HepG2 (cell line): Measurements from ENCODE around the gene IBA57.

Experiments
- CC2D1A ChIP-seq: sonication (generic); formaldehyde crosslinking; IDR thresholded peaks from 2 replicates; pipeline ENCODE4 v1.8.1; 2023; ENCODE audit warnings: mild to moderate bottlenecking, missing genetic modification reagents
- EZH2 ChIP-seq: conservative IDR thresholded peaks from 2 replicates; pipeline ENCODE4 v1.6.1; 2012; ENCODE audit warnings: mild to moderate bottlenecking, low read depth, low read length, moderate library complexity
- FOSL1 ChIP-seq: sonication (generic); formaldehyde crosslinking; IDR thresholded peaks from 2 replicates; pipeline ENCODE4 v1.9.0; 2021; ENCODE audit warnings: missing genetic modification reagents, borderline replicate concordance
- HDAC6 ChIP-seq: fragments of 200-600 bp; sonication (generic); IDR thresholded peaks from 2 replicates; pipeline ENCODE4 v1.7.0; 2017; ENCODE audit warnings: mild to moderate bottlenecking, antibody characterized with exemption, low read length, low read depth
- IRX3 ChIP-seq: sonication (generic); formaldehyde crosslinking; IDR thresholded peaks from 2 replicates; pipeline ENCODE4 v1.8.1; 2023; ENCODE audit warnings: mild to moderate bottlenecking, low read depth, missing genetic modification reagents, borderline replicate concordance
- MAFF ChIP-seq: IDR thresholded peaks from 2 replicates; pipeline ENCODE4 v1.6.1; 2011; ENCODE audit warnings: low read depth, low read length, improper control_type of control experiment
- TAF15 ChIP-seq: fragments of 200-400 bp; formaldehyde crosslinking; IDR thresholded peaks from one replicate; pipeline ENCODE4 v1.6.1; 2018; ENCODE audit warnings: mild to moderate bottlenecking, low read depth, low read length; ENCODE audit not compliant: poor library complexity, severe bottlenecking
- ZBTB38 ChIP-seq: sonication (generic); formaldehyde crosslinking; IDR thresholded peaks from 2 replicates; pipeline ENCODE4 v1.5.1; 2020; ENCODE audit warnings: mild to moderate bottlenecking, missing genetic modification reagents
- ZZZ3 ChIP-seq: sonication (generic); formaldehyde crosslinking; IDR thresholded peaks from 2 replicates; pipeline ENCODE4 v1.4.0; 2020; ENCODE audit warnings: missing genetic modification reagents, mild to moderate bottlenecking, borderline replicate concordance
- TF ChIP-seq, protein P1 (sequence below): sonication (generic); formaldehyde crosslinking; IDR thresholded peaks from 2 replicates; pipeline ENCODE4 v1.5.0; 2020; ENCODE audit warnings: mild to moderate bottlenecking, missing genetic modification reagents, moderate library complexity
- TF ChIP-seq, protein P2 (sequence below): sonication (generic); formaldehyde crosslinking; IDR thresholded peaks from 2 replicates; pipeline ENCODE4 v1.8.0; 2022; ENCODE audit warnings: missing genetic modification reagents, mild to moderate bottlenecking, moderate library complexity, borderline replicate concordance
- TF ChIP-seq, protein P3 (sequence below): sonication (generic); formaldehyde crosslinking; IDR thresholded peaks from 2 replicates; pipeline ENCODE4 v1.4.0; 2020; ENCODE audit warnings: missing genetic modification reagents

DNA sequence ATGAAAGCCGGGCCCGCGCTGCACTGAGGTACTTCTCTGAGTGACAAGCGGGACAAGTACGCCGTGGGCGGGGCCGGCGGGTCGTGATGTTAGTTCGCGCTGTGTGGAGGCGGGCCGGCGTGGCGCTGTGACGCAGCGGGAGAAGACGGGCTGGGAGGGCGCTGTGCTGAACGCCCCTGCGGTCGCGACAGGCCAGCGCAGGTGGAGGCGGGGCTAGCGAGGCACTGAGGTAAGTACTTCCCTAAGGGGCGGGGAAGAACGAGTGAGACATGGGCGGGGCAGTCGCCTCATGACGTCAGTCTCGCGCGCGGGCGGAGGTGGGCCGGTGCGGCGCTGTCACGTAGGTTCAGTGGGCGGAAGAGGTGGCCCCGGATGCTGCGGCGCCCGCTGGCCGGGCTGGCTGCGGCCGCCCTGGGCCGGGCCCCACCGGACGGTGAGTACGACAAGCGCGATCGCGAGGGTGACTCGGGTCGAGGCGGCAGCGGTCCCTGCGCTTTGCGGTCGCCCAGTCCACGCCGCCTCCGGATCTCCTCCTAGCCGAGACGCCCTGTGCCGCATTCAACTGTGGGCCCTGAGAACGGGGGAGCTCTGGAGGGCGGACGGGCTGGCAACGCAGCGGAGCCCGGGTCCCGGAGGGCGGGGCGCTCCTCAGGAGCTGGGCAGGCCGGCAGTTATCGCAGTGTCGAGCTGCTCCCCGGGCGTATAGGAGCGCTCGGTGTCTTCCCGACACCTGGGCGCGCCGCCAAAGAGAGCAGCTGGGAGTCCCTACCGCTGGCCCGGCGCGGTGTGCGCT, 25.5 kb upstream of the IBA57 start, which contains the start of gene GUK1:
- no peak for TF ChIP-seq MAFF
- TF ChIP-seq EZH2, result no peak
- no peak for TF ChIP-seq ZZZ3 (CRISPR knock-in tag)
- no peak for TF ChIP-seq IRX3 (CRISPR knock-in tag)
- TF ChIP-seq TAF15, result no peak
- TF ChIP-seq, protein P1, sequence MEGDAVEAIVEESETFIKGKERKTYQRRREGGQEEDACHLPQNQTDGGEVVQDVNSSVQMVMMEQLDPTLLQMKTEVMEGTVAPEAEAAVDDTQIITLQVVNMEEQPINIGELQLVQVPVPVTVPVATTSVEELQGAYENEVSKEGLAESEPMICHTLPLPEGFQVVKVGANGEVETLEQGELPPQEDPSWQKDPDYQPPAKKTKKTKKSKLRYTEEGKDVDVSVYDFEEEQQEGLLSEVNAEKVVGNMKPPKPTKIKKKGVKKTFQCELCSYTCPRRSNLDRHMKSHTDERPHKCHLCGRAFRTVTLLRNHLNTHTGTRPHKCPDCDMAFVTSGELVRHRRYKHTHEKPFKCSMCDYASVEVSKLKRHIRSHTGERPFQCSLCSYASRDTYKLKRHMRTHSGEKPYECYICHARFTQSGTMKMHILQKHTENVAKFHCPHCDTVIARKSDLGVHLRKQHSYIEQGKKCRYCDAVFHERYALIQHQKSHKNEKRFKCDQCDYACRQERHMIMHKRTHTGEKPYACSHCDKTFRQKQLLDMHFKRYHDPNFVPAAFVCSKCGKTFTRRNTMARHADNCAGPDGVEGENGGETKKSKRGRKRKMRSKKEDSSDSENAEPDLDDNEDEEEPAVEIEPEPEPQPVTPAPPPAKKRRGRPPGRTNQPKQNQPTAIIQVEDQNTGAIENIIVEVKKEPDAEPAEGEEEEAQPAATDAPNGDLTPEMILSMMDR (CRISPR knock-in tag), result peak; percentile 83
- TF ChIP-seq, protein P2, sequence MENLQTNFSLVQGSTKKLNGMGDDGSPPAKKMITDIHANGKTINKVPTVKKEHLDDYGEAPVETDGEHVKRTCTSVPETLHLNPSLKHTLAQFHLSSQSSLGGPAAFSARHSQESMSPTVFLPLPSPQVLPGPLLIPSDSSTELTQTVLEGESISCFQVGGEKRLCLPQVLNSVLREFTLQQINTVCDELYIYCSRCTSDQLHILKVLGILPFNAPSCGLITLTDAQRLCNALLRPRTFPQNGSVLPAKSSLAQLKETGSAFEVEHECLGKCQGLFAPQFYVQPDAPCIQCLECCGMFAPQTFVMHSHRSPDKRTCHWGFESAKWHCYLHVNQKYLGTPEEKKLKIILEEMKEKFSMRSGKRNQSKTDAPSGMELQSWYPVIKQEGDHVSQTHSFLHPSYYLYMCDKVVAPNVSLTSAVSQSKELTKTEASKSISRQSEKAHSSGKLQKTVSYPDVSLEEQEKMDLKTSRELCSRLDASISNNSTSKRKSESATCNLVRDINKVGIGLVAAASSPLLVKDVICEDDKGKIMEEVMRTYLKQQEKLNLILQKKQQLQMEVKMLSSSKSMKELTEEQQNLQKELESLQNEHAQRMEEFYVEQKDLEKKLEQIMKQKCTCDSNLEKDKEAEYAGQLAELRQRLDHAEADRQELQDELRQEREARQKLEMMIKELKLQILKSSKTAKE (CRISPR knock-in tag), result no peak; the same call in 1 of the 2 replicates
- TF ChIP-seq, protein P3, sequence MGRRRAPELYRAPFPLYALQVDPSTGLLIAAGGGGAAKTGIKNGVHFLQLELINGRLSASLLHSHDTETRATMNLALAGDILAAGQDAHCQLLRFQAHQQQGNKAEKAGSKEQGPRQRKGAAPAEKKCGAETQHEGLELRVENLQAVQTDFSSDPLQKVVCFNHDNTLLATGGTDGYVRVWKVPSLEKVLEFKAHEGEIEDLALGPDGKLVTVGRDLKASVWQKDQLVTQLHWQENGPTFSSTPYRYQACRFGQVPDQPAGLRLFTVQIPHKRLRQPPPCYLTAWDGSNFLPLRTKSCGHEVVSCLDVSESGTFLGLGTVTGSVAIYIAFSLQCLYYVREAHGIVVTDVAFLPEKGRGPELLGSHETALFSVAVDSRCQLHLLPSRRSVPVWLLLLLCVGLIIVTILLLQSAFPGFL (CRISPR knock-in tag), result no peak
- peak; percentile 77 for TF ChIP-seq ZBTB38
- no peak for TF ChIP-seq HDAC6
- no peak for TF ChIP-seq CC2D1A
- TF ChIP-seq FOSL1 (CRISPR knock-in tag), result no peak
